HG02981 (cell line): Measurements from ENCODE around the gene TRNT1.

Experiments
- ATAC-seq: cut with Tn5 transposase; IDR thresholded peaks from one replicate; pipeline ENCODE4 v1.9.1; 2021; ENCODE audit warnings: mild to moderate bottlenecking, moderate library complexity; ENCODE audit not compliant: unreplicated experiment

Gene TRNT1

DNA sequence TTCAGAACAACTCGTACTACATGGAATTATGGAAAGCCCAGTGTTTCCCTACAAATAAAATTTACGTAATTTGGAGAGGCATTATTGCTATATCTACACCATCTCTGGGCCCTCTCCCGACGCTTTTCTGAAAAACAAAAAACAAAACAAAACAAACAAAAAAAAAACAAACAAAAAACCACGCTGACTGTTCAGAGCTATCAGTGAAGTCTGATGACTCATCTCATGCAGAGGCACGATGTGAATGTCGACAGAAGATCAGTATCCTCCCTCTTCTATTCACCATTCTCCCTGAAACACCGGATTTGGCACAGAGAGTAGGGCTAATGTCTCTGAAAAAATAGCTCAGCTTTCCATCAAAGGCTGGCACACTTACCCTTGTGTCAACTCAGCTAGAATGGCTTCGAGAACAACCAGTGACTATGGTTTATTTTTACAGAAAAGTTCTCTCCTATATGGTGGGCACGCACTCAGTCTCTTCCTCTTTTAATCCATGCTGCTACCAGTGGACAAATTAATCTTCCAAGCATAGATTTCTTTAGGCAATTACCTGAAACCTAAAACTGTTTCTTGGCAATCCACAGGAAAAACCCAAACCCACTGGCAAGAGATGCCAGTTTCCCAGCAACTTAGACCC, 51.2 kb downstream of the TRNT1 start:
- ATAC-seq: no peak

DNA sequence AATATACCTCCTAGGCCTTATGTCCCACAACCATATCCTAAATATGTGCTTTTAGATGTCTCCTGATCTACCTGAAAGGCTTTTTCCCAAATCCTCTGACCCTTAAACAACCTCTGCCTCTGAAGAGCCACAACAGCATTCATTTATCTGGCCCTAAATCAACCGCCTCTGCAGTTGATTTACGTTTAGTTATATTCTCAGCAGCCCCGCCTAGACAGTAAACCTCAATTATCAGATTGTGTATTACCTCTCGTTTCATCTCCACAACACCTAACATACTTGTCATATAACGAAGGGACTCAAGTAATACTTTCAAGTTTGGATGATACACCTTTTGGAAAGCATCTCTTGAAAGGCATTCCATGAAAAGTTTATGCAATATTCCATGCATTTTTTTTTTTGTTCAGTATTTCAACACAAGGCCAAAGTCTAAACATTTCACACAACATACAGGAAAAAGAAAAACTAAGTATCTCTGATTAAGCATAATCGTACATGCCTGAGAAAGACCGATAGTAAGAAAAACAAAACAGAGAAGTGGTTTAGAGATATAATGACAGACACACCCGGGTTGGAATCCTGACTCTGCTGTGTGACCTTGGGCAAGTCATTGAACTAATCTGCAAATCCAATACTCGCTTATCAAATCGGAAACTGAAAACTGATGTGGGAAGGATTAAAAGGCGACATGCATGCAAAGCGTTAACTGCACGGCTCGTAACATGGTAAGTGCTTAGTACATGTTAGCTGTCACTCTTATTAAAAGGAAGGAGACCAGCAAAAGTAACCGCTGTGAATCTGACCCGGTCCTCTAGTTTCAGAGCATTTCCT, 52.0 kb downstream of the TRNT1 start:
- no peak for ATAC-seq

- ATAC-seq: peak; percentile 99
Measured at GRCh38 chr3:3179407-3180094, 52.8 kb downstream of the TRNT1 start, which contains the start of gene CRBN. Gene CRBN, minus strand, starts transcription at chr3:3179691. Its CDS starts 4 bp downstream, at chr3:3179687.

DNA sequence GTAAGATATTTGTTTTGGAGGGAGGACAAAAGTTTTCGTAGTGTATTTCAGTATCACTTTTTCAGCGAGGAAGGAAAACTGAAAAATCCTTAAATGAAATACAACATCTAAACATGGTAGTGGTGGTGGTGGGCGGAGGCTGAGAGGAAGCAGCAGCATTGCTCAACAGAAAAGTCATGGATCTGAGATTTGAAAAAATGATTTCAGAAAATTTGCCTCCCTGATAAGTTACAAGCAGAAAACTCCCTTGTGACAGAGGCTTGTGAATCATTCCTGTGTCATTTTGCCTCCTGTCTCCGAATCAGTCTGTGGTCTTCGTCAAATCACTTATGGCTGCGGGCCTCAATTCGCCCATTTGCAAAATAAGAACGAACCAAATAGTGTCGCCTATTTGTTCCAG, 53.7 kb downstream of the TRNT1 start:
- no peak for ATAC-seq

GRCh38 chr3:3184876-3185275, 58.1 kb downstream of the TRNT1 start:
- no peak for ATAC-seq

DNA sequence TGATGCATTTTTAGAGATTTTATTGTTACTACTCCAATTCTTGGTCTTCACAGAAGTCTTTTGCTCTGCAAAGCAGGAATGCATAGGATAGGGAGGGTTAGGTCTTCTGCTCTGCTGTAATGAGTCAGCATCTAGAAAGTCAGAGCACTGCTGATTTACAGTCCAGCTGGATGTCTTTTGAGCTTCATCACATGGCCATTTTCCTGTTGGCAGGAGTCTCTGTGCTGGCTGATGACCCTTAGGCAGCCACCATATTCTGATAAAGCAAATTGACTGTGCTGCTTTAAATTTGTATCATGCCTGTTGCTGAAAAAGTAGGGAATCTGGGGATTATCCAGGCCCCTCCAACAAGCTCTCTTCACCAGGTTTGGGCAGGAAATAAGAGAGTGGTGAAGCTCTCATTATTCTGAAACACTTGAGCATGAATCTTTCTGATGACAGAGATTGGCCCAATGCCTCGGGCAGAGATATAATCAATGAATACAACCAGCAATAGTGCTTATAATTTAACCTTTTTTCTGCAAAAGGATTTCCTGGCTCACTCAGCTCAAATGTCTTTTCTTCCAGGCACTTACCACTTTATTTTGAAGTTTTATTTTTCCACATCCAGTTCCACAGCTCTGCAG, 62.5 kb downstream of the TRNT1 start:
- no peak for ATAC-seq

- ATAC-seq: no peak
Measured at GRCh38 chr3:3189961-3190360, 63.2 kb downstream of the TRNT1 start.

GRCh38 chr3:3191675-3192285, 65.0 kb downstream of the TRNT1 start:
- ATAC-seq: no peak

GRCh38 chr3:3192286-3192675, 65.5 kb downstream of the TRNT1 start:
- ATAC-seq: no peak

DNA sequence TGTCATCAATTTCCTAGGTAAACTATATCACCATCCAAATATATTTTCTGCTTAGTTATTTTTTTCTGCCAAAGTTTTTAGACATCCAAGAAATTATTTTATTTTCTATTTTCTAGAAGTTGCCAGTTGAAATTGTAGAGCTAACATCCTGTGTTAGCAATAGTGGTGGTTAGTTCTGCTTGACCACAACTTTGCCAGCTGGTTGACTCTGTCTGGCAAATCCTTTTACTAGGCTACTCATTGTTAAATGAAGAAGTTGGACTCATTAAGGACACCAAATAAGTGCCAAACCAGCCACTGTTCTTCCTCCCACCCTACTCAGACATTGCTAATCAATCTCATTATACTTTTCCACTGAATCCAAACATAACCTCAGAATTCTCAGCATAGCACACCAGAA, 68.1 kb downstream of the TRNT1 start:
- ATAC-seq: no peak

DNA sequence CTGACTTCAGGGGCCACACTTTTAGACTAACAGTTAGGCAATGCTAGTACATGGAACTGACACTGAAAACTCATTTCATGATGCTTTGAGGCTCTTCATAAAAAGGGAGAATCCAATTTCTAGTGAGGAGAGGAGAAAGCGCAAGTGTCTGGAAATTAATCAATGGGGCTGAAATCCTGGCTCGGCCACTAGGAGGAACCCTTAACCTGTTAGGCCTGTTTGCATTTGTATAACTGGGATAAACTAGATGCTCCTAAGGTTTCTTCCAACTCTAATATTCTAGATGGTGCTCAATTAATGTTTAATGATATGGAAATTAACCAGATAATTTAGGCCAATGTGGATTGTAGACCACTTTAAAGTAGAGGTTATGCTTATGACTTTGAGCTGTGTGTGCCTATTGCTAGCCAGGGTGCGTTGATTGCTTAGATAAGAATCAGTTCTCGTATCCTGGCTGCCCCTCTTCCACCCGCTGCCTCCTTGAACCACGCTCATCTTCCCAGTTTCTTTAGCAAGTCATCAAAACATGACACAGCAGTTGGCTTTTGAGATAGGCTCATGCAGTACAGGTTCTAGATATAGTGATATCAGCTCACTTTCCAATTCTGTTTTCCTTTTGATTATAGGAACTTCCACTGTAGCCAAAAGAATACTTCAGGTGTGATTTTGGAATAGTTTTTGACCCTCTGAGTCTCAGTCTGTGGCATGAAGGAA, 69.6 kb downstream of the TRNT1 start:
- ATAC-seq: no peak
